Skeletal muscle cell (primary cell): Measurements from ENCODE around the gene APBA2.

ENCODE experiments used
- DNase-seq: peaks from one replicate; pipeline ENCODE4 v3.0.0-alpha.2; 2010; ENCODE audit warnings: low read depth
- H3K4me3 ChIP-seq: 2 replicates; pipeline ENCODE4 v1.5.1; 2011; ENCODE audit warnings: low read depth, mild to moderate bottlenecking, control low read depth, low read length, moderate library complexity

The APBA2 gene

GRCh38 chr15:29062626-29063025, 176.9 kb downstream of the APBA2 start:
- DNase-seq, result no peak
- H3K4me3 ChIP-seq, result no peak overlapping the region

GRCh38 chr15:29063646-29064045, 177.9 kb downstream of the APBA2 start:
- no peak for DNase-seq
- H3K4me3 ChIP-seq, result no peak overlapping the region

- no peak for DNase-seq
- no peak overlapping the region for H3K4me3 ChIP-seq
Observed at GRCh38 chr15:29064290-29064689, 178.5 kb downstream of the APBA2 start.

GRCh38 chr15:29064731-29065130, 179.0 kb downstream of the APBA2 start:
- no peak for DNase-seq
- no peak overlapping the region for H3K4me3 ChIP-seq

GRCh38 chr15:29065571-29065970, 179.8 kb downstream of the APBA2 start:
- DNase-seq, result no peak
- H3K4me3 ChIP-seq, result no peak overlapping the region

- DNase-seq, result no peak
- H3K4me3 ChIP-seq, result no peak overlapping the region
Observed at GRCh38 chr15:29066310-29066709, 180.5 kb downstream of the APBA2 start.

GRCh38 chr15:29066838-29067237, 181.1 kb downstream of the APBA2 start:
- H3K4me3 ChIP-seq, result no peak overlapping the region
- no peak for DNase-seq

- DNase-seq, result no peak
- H3K4me3 ChIP-seq, result no peak overlapping the region
Observed at GRCh38 chr15:29067949-29068348, 182.2 kb downstream of the APBA2 start.

GRCh38 chr15:29070471-29071231, 184.9 kb downstream of the APBA2 start:
- no peak overlapping the region for H3K4me3 ChIP-seq

GRCh38 chr15:29071232-29071881, 185.6 kb downstream of the APBA2 start:
- H3K4me3 ChIP-seq, result no peak overlapping the region
- no peak for DNase-seq

More at GRCh38 chr15:29070471-29071231, 184.9 kb downstream of the APBA2 start:
- no peak for DNase-seq

GRCh38 chr15:29071882-29072273, 186.1 kb downstream of the APBA2 start:
- H3K4me3 ChIP-seq, result no peak overlapping the region
- no peak for DNase-seq

GRCh38 chr15:29072444-29072843, 186.7 kb downstream of the APBA2 start:
- no peak overlapping the region for H3K4me3 ChIP-seq
- no peak for DNase-seq

GRCh38 chr15:29074045-29074444, 188.3 kb downstream of the APBA2 start:
- no peak for DNase-seq
- no peak overlapping the region for H3K4me3 ChIP-seq

- H3K4me3 ChIP-seq, result no peak overlapping the region
Observed at GRCh38 chr15:29078541-29078940, 192.8 kb downstream of the APBA2 start.

GRCh38 chr15:29079479-29079878, 193.7 kb downstream of the APBA2 start:
- no peak overlapping the region for H3K4me3 ChIP-seq
- no peak for DNase-seq

More at GRCh38 chr15:29078541-29078940, 192.8 kb downstream of the APBA2 start:
- DNase-seq, result no peak

GRCh38 chr15:29081781-29082180, 196.0 kb downstream of the APBA2 start:
- no peak overlapping the region for H3K4me3 ChIP-seq
- DNase-seq, result no peak

GRCh38 chr15:29083161-29083560, 197.4 kb downstream of the APBA2 start:
- H3K4me3 ChIP-seq, result no peak overlapping the region
- DNase-seq, result no peak

- no peak for DNase-seq
- H3K4me3 ChIP-seq, result no peak overlapping the region
Observed at GRCh38 chr15:29083858-29084257, 198.1 kb downstream of the APBA2 start.

- no peak for DNase-seq
- no peak overlapping the region for H3K4me3 ChIP-seq
Observed at GRCh38 chr15:29086001-29086400, 200.2 kb downstream of the APBA2 start.

- no peak for DNase-seq
- no peak overlapping the region for H3K4me3 ChIP-seq
Observed at GRCh38 chr15:29086891-29087290, 201.1 kb downstream of the APBA2 start.
